Rectal smooth muscle tissue (tissue), 1 donor: ENCODE results near the gene TEX2.
A peak's percentile ranks its signal among the peaks of the same experiment; 100 is the strongest.
"Not testable (repeated sequence)": the region's sequence is repeated elsewhere in the genome, so short reads cannot be mapped to it uniquely, and the experiment has no call there.

Experiments
- H3K27ac ChIP-seq: one replicate; pipeline ENCODE4 v1.7.0; 2013; ENCODE audit warnings: low read depth, low read length, inconsistent platforms
- H3K27me3 ChIP-seq: one replicate; pipeline ENCODE4 v1.7.0; 2013; ENCODE audit warnings: low read length; ENCODE audit not compliant: control insufficient read depth, insufficient read depth
- H3K36me3 ChIP-seq: one replicate; pipeline ENCODE4 v1.7.0; 2013; ENCODE audit warnings: low read length; ENCODE audit not compliant: control insufficient read depth, insufficient read depth
- H3K4me1 ChIP-seq: one replicate; pipeline ENCODE4 v1.7.0; 2013; ENCODE audit warnings: low read length; ENCODE audit not compliant: control insufficient read depth, insufficient read depth
- H3K4me3 ChIP-seq: one replicate; pipeline ENCODE4 v1.7.0; 2013; ENCODE audit warnings: low read length
- H3K9ac ChIP-seq: one replicate; pipeline ENCODE4 v1.7.0; 2013; ENCODE audit warnings: low read length

Gene TEX2

GRCh38 chr17:64183815-64184214, 79.2 kb downstream of the TEX2 start:
- Histone ChIP-seq H3K27me3 (no peaks in the 10 kb centered on the region), H3K4me1 (peaks cover 3% of the 10 kb centered on the region), H3K36me3 (peaks cover 6% of the 10 kb centered on the region), H3K4me3 (no peak overlapping the region), H3K27ac (no peak overlapping the region), H3K9ac (no peak overlapping the region)

GRCh38 chr17:64182325-64183012, 80.6 kb downstream of the TEX2 start:
- peaks cover 8% of the 10 kb centered on the region for H3K36me3 ChIP-seq
- no peak overlapping the region for H3K9ac ChIP-seq
- no peak overlapping the region for H3K27ac ChIP-seq
- H3K4me3 ChIP-seq = no peak overlapping the region
- no peaks in the 10 kb centered on the region for H3K27me3 ChIP-seq
- peaks cover 3% of the 10 kb centered on the region for H3K4me1 ChIP-seq

GRCh38 chr17:64180089-64181073, 82.7 kb downstream of the TEX2 start:
- Histone ChIP-seq H3K4me3 (no peak overlapping the region), H3K36me3 (peaks cover 4% of the 10 kb centered on the region), H3K27ac (peak overlapping the region; percentile 51), H3K9ac (no peak overlapping the region), H3K27me3 (no peaks in the 10 kb centered on the region), H3K4me1 (peaks cover 3% of the 10 kb centered on the region)

GRCh38 chr17:64179024-64179423, 84.0 kb downstream of the TEX2 start:
- not testable (repeated sequence) for H3K36me3 ChIP-seq, H3K4me3 ChIP-seq, H3K9ac ChIP-seq, H3K27me3 ChIP-seq, H3K4me1 ChIP-seq, H3K27ac ChIP-seq

- peaks cover 3% of the 10 kb centered on the region for H3K4me1 ChIP-seq
- H3K27me3 ChIP-seq = no peaks in the 10 kb centered on the region
- H3K4me3 ChIP-seq = no peak overlapping the region
- no peak overlapping the region for H3K9ac ChIP-seq
- H3K27ac ChIP-seq = no peak overlapping the region
- peaks cover 4% of the 10 kb centered on the region for H3K36me3 ChIP-seq
Observed at GRCh38 chr17:64178011-64178825, 84.8 kb downstream of the TEX2 start.

- no peaks in the 10 kb centered on the region for H3K27me3 ChIP-seq
- H3K9ac ChIP-seq = no peak overlapping the region
- H3K4me1 ChIP-seq = peaks cover 3% of the 10 kb centered on the region
- peaks cover 4% of the 10 kb centered on the region for H3K36me3 ChIP-seq
- no peak overlapping the region for H3K4me3 ChIP-seq
- H3K27ac ChIP-seq = no peak overlapping the region
Observed at GRCh38 chr17:64177311-64178010, 85.6 kb downstream of the TEX2 start.

GRCh38 chr17:64176556-64176955, 86.5 kb downstream of the TEX2 start:
- H3K4me3 ChIP-seq = no peak overlapping the region
- H3K36me3 ChIP-seq = peaks cover 4% of the 10 kb centered on the region
- H3K27ac ChIP-seq = no peak overlapping the region
- peaks cover 3% of the 10 kb centered on the region for H3K4me1 ChIP-seq
- H3K27me3 ChIP-seq = no peaks in the 10 kb centered on the region
- H3K9ac ChIP-seq = no peak overlapping the region

GRCh38 chr17:64174686-64175456, 88.2 kb downstream of the TEX2 start:
- H3K27me3 ChIP-seq = no peaks in the 10 kb centered on the region
- H3K4me1 ChIP-seq = peaks cover 3% of the 10 kb centered on the region

GRCh38 chr17:64173646-64174045, 89.4 kb downstream of the TEX2 start:
- no peak overlapping the region for H3K4me3 ChIP-seq
- peaks cover 6% of the 10 kb centered on the region for H3K36me3 ChIP-seq
- H3K9ac ChIP-seq = no peak overlapping the region
- no peaks in the 10 kb centered on the region for H3K4me1 ChIP-seq
- no peaks in the 10 kb centered on the region for H3K27me3 ChIP-seq
- no peak overlapping the region for H3K27ac ChIP-seq

More at GRCh38 chr17:64174686-64175456, 88.2 kb downstream of the TEX2 start:
- peaks cover 9% of the 10 kb centered on the region for H3K36me3 ChIP-seq
- no peak overlapping the region for H3K27ac ChIP-seq
- no peak overlapping the region for H3K4me3 ChIP-seq
- H3K9ac ChIP-seq = no peak overlapping the region

GRCh38 chr17:64172510-64172909, 90.5 kb downstream of the TEX2 start:
- Histone ChIP-seq H3K27me3 (no peaks in the 10 kb centered on the region), H3K9ac (no peak overlapping the region), H3K36me3 (peaks cover 5% of the 10 kb centered on the region), H3K27ac (no peak overlapping the region), H3K4me1 (no peaks in the 10 kb centered on the region), H3K4me3 (no peak overlapping the region)

- Histone ChIP-seq H3K4me1 (no peaks in the 10 kb centered on the region), H3K4me3 (no peak overlapping the region), H3K27ac (no peak overlapping the region), H3K27me3 (no peaks in the 10 kb centered on the region), H3K9ac (no peak overlapping the region), H3K36me3 (peaks cover 12% of the 10 kb centered on the region)
Observed at GRCh38 chr17:64171041-64171440, 92.0 kb downstream of the TEX2 start.
